Keratinocyte (primary cell): ENCODE data around the gene CUBN. TPM values are rescaled to one million over a fixed set of nuclear protein-coding genes. Genes with fewer than 3 reads are reported as not detected.

Source experiments
- DNase-seq: peaks from one replicate; pipeline ENCODE4 v3.0.0-alpha.2; 2011; ENCODE audit warnings: low read depth, missing footprints, low spot score
- FAIRE-seq: peaks from 2 replicates; lab custom pipeline; 2011; peaks lifted over from hg19 to GRCh38; lab: Jason Lieb, UNC
- H2AFZ ChIP-seq: 2 replicates; pipeline ENCODE4 v1.6.0; 2012; ENCODE audit warnings: low read length, control low read depth, inconsistent platforms; ENCODE audit not compliant: control insufficient read depth
- H3K27ac ChIP-seq: 2 replicates; pipeline ENCODE4 v1.5.1; 2011; ENCODE audit warnings: low read length; ENCODE audit not compliant: control insufficient read depth, insufficient read depth
- H3K27me3 ChIP-seq: 3 replicates; pipeline ENCODE4 v1.6.0; 2011; ENCODE audit warnings: low read length; ENCODE audit not compliant: control insufficient read depth, insufficient read depth; ENCODE audit errors: extremely low read depth
- H3K36me3 ChIP-seq, 2 experiments: 2 replicates in 1 of 2; 3 replicates in 1 of 2; pipeline ENCODE4 v1.5.1; 2011; ENCODE audit warnings: low read length in 2 of 2, mild to moderate bottlenecking in 1 of 2; ENCODE audit not compliant: control insufficient read depth in 2 of 2, insufficient read depth in 2 of 2; ENCODE audit errors: extremely low read depth in 1 of 2
- H3K4me1 ChIP-seq: 3 replicates; pipeline ENCODE4 v1.5.1; 2011; ENCODE audit warnings: low read length; ENCODE audit not compliant: control insufficient read depth, insufficient read depth; ENCODE audit errors: extremely low read depth
- H3K4me2 ChIP-seq: 3 replicates; pipeline ENCODE4 v1.6.0; 2011; ENCODE audit warnings: low read depth, low read length; ENCODE audit not compliant: control insufficient read depth, insufficient read depth; ENCODE audit errors: extremely low read depth
- H3K4me3 ChIP-seq, 3 experiments: fragments of 200-600 bp in 1 of 3; sonication (generic) in 1 of 3; 2 replicates in 2 of 3; 3 replicates in 1 of 3; pipeline ENCODE4 v1.5.1; 2011 to 2016; ENCODE audit warnings: low read length in 3 of 3, mild to moderate bottlenecking in 3 of 3, control low read depth in 2 of 3, inconsistent platforms in 1 of 3, low read depth in 1 of 3, mixed read lengths in 1 of 3, mixed run types in 1 of 3, moderate library complexity in 1 of 3; ENCODE audit not compliant: control insufficient read depth in 2 of 3, insufficient read depth in 2 of 3; ENCODE audit errors: extremely low read depth in 1 of 3
- H3K79me2 ChIP-seq: 2 replicates; pipeline ENCODE4 v1.6.0; 2012; ENCODE audit warnings: low read length; ENCODE audit not compliant: control insufficient read depth, insufficient read depth
- H3K9ac ChIP-seq: 3 replicates; pipeline ENCODE4 v1.6.0; 2011; ENCODE audit warnings: low read length; ENCODE audit not compliant: control insufficient read depth, insufficient read depth; ENCODE audit errors: extremely low read depth
- H3K9me1 ChIP-seq: 3 replicates; pipeline ENCODE4 v1.6.0; 2011; ENCODE audit warnings: low read length; ENCODE audit not compliant: control insufficient read depth, insufficient read depth; ENCODE audit errors: extremely low read depth
- H3K9me3 ChIP-seq: 2 replicates; pipeline ENCODE4 v1.5.1; 2012; ENCODE audit warnings: low read depth, low read length; ENCODE audit not compliant: control insufficient read depth
- H4K20me1 ChIP-seq: 3 replicates; pipeline ENCODE4 v1.6.0; 2011; ENCODE audit warnings: low read length; ENCODE audit not compliant: control insufficient read depth, insufficient read depth; ENCODE audit errors: extremely low read depth
- EZH2 ChIP-seq: IDR thresholded peaks from one replicate; pipeline ENCODE4 v1.6.1; 2012; ENCODE audit warnings: inconsistent platforms, mild to moderate bottlenecking, low read length, moderate library complexity
- dilution Hi-C: fragments of 300-500 bp; cut with MboI; formaldehyde crosslinking; loops from one replicate; pipeline ENCODE4 v1.7.0; 2020; ENCODE audit warnings: low sequenced_read_pairs; ENCODE audit not compliant: extremely low pct_ligation_motif_present
- polyA plus RNA-seq, 5 experiments: library from polyadenylated mRNA; depleted of rRNA in 3 of 5; stranded (reverse) in 3 of 5; stranded (forward) in 1 of 5; unstranded in 1 of 5; fragments of >200 nt; gene quantifications; 1 replicate in 1 of 5; 2 replicates in 3 of 5; 3 replicates in 1 of 5; pipeline versions ENCODE4 v1.2.1 to v1.2.3, GENCODE V29; 2011 to 2012; ENCODE audit warnings: missing spikeins in 2 of 5, low read depth in 1 of 5, low replicate concordance in 1 of 5
- TF ChIP-seq, protein P1 (sequence below), 3 experiments: IDR thresholded peaks in 1 of 3; conservative IDR thresholded peaks in 1 of 3; optimal IDR thresholded peaks in 1 of 3; 2 replicates in 2 of 3; 3 replicates in 1 of 3; pipeline versions ENCODE3 to v1.5.1; 2011; ENCODE audit warnings: low read length in 3 of 3, mild to moderate bottlenecking in 3 of 3, moderate library complexity in 2 of 3, control low read depth in 1 of 3, inconsistent platforms in 1 of 3; ENCODE audit not compliant: insufficient read depth in 2 of 3; ENCODE audit errors: extremely low read depth in 1 of 3

Gene CUBN
- polyA plus RNA-seq, 1 donor (not counting 4 experiments of a cell fraction or from before 2014, with no cell fraction given), result 0.07 TPM

DNA sequence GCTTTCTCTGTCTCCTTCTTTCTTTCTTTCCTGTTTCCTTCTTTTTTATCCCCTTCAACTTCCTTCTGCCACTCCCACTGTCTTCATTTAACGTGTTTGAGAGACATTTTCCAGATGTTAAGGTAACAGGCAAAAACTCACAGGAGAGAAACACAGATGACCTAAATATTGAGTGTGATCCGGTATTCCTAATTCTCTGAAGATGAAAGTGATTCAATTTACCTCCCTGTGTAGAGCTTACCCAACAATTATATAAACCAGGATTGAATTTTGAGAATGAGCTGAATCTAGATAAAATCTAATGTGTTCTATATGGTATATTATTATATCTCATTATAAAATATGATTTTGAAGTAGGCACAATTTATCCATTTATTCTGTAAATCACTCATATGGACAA, 265.8 kb downstream of the CUBN start:
- no peak overlapping the region for H3K9ac ChIP-seq
- no peaks in the 10 kb centered on the region for H3K27me3 ChIP-seq
- FAIRE-seq, result no peak
- no peaks in the 10 kb centered on the region for H3K9me3 ChIP-seq
- no peak overlapping the region for H3K27ac ChIP-seq
- no peak for TF ChIP-seq EZH2
- TF ChIP-seq, protein P1, sequence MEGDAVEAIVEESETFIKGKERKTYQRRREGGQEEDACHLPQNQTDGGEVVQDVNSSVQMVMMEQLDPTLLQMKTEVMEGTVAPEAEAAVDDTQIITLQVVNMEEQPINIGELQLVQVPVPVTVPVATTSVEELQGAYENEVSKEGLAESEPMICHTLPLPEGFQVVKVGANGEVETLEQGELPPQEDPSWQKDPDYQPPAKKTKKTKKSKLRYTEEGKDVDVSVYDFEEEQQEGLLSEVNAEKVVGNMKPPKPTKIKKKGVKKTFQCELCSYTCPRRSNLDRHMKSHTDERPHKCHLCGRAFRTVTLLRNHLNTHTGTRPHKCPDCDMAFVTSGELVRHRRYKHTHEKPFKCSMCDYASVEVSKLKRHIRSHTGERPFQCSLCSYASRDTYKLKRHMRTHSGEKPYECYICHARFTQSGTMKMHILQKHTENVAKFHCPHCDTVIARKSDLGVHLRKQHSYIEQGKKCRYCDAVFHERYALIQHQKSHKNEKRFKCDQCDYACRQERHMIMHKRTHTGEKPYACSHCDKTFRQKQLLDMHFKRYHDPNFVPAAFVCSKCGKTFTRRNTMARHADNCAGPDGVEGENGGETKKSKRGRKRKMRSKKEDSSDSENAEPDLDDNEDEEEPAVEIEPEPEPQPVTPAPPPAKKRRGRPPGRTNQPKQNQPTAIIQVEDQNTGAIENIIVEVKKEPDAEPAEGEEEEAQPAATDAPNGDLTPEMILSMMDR (optimal IDR thresholded peaks at IDR 0.05 in 1 of 3, IDR thresholded peaks at IDR 0.05 in 1 of 3, conservative IDR thresholded peaks at IDR 0.05 in 1 of 3; ENCODE audit: extremely low read depth in 1 of 3, insufficient read depth in 2 of 3, low read length in 3 of 3), result no peak
- dilution Hi-C loops, result no loop called here
- H3K4me3 ChIP-seq, result no peak overlapping the region
- H2AFZ ChIP-seq, result no peak overlapping the region
- H3K4me2 ChIP-seq, result no peak overlapping the region
- no peaks in the 10 kb centered on the region for H3K9me1 ChIP-seq
- no peaks in the 10 kb centered on the region for H3K36me3 ChIP-seq
- DNase-seq, result no peak
- no peaks in the 10 kb centered on the region for H3K79me2 ChIP-seq
- peaks cover 5% of the 10 kb centered on the region for H3K4me1 ChIP-seq
- no peaks in the 10 kb centered on the region for H4K20me1 ChIP-seq

DNA sequence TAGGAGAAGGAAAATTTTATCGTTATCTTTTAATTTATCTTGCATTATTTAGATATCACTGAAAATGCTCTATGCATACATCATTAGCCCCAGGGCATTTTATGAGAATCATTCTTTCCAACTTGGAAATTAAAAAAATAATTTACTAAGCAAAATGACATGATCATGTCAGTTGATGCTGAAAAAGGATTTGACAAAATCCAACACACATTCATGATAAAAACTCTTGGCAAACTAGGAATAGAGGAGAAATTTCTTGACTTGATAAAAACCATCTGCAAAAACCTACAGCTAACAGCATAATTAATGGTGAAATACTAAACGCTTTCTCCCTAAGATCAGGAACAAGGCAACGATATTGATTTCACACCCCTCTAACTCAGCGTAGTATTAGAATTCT, 272.2 kb downstream of the CUBN start:
- Histone ChIP-seq H3K27ac (no peak overlapping the region), H3K79me2 (no peaks in the 10 kb centered on the region), H2AFZ (no peak overlapping the region), H3K27me3 (no peaks in the 10 kb centered on the region), H3K4me2 (no peak overlapping the region), H3K9me1 (no peaks in the 10 kb centered on the region), H3K36me3 (no peaks in the 10 kb centered on the region), H4K20me1 (no peaks in the 10 kb centered on the region), H3K9me3 (no peaks in the 10 kb centered on the region), H3K4me3 (no peak overlapping the region), H3K9ac (no peak overlapping the region), H3K4me1 (peaks cover 14% of the 10 kb centered on the region)
- dilution Hi-C loops, result loop anchor here (10.0 kb wide), 1 partner anchor 287 kb away; no protein-coding TSS in a partner anchor
- no peak for FAIRE-seq
- TF ChIP-seq EZH2, result no peak
- TF ChIP-seq, protein P1 (optimal IDR thresholded peaks at IDR 0.05 in 1 of 3, IDR thresholded peaks at IDR 0.05 in 1 of 3, conservative IDR thresholded peaks at IDR 0.05 in 1 of 3; ENCODE audit: extremely low read depth in 1 of 3, insufficient read depth in 2 of 3, low read length in 3 of 3), result no peak
- DNase-seq, result no peak
